Limb (tissue), 2 donors: Measurements from ENCODE around the gene ASF1A.

ENCODE experiments used
- DNase-seq, 2 donors: peaks; one replicate each; pipeline ENCODE4 v3.0.0-alpha.2; 2016; ENCODE audit errors: extremely low spot score in 2 of 2

ASF1A gene

GRCh38 chr6:118881440-118882313 is 12.3 kb upstream of the ASF1A start:
- no peak for DNase-seq

- no peak for DNase-seq
These were observed 11.5 kb upstream of the ASF1A start for GRCh38 chr6:118882314-118882905.

- no peak for DNase-seq
These were observed 7.3 kb upstream of the ASF1A start for GRCh38 chr6:118886641-118887040.

- no peak for DNase-seq
These were observed 4.8 kb upstream of the ASF1A start for GRCh38 chr6:118889163-118889562.

GRCh38 chr6:118890997-118891790 is 2.8 kb upstream of the ASF1A start:
- no peak for DNase-seq

GRCh38 chr6:118892355-118892991 is 1.5 kb upstream of the ASF1A start:
- peak in 1 of 2 donors; percentile 3 for DNase-seq

GRCh38 chr6:118893064-118893806 is 717 bp upstream of the ASF1A start:
- DNase-seq, result peak; percentile 33 to 82

GRCh38 chr6:118894425-118895260 is 691 bp downstream of the ASF1A start:
- DNase-seq, result peak; percentile 45 to 79

- no peak for DNase-seq
These were observed 1.3 kb downstream of the ASF1A start for GRCh38 chr6:118895261-118895560.

GRCh38 chr6:118895859-118896258 is 1.9 kb downstream of the ASF1A start:
- no peak for DNase-seq

- DNase-seq, result peak in 1 of 2 donors; percentile 31
These were observed 2.6 kb downstream of the ASF1A start for GRCh38 chr6:118896339-118897136.

- DNase-seq, result no peak
These were observed 3.4 kb downstream of the ASF1A start for GRCh38 chr6:118897386-118897785.

GRCh38 chr6:118899948-118900347 is 6.0 kb downstream of the ASF1A start:
- DNase-seq, result no peak

GRCh38 chr6:118902726-118903125 is 8.8 kb downstream of the ASF1A start:
- DNase-seq, result no peak

- no peak for DNase-seq
These were observed 9.2 kb downstream of the ASF1A start for GRCh38 chr6:118903138-118903537.

GRCh38 chr6:118903691-118904090 is 9.7 kb downstream of the ASF1A start:
- no peak for DNase-seq

GRCh38 chr6:118905084-118905483 is 11.1 kb downstream of the ASF1A start:
- no peak for DNase-seq

GRCh38 chr6:118905851-118906250 is 11.9 kb downstream of the ASF1A start:
- DNase-seq, result no peak

- DNase-seq, result no peak
These were observed 14.5 kb downstream of the ASF1A start for GRCh38 chr6:118908441-118908840.
